GM19397 (cell line): ENCODE results near the gene ANKRD31.
"Not testable (repeated sequence)": the region's sequence is repeated elsewhere in the genome, so short reads cannot be mapped to it uniquely, and the experiment has no call there.

Experiments used
- ATAC-seq: cut with Tn5 transposase; IDR thresholded peaks from one replicate; pipeline ENCODE4 v1.9.1; 2021; ENCODE audit warnings: mild to moderate bottlenecking, moderate library complexity; ENCODE audit not compliant: unreplicated experiment

ANKRD31 gene

GRCh38 chr5:75235711-75236110, 967 bp downstream of the ANKRD31 start:
- no peak for ATAC-seq

GRCh38 chr5:75234251-75234650, 2.4 kb downstream of the ANKRD31 start:
- ATAC-seq, result no peak

GRCh38 chr5:75226916-75227315, 9.8 kb downstream of the ANKRD31 start:
- no peak for ATAC-seq

GRCh38 chr5:75225506-75225905, 11.2 kb downstream of the ANKRD31 start:
- ATAC-seq, result no peak

GRCh38 chr5:75220787-75221186, 15.9 kb downstream of the ANKRD31 start:
- not testable (repeated sequence) for ATAC-seq

GRCh38 chr5:75214928-75215327, 21.8 kb downstream of the ANKRD31 start:
- no peak for ATAC-seq

- ATAC-seq, result no peak
These were observed 22.3 kb downstream of the ANKRD31 start for GRCh38 chr5:75214409-75214808.

DNA sequence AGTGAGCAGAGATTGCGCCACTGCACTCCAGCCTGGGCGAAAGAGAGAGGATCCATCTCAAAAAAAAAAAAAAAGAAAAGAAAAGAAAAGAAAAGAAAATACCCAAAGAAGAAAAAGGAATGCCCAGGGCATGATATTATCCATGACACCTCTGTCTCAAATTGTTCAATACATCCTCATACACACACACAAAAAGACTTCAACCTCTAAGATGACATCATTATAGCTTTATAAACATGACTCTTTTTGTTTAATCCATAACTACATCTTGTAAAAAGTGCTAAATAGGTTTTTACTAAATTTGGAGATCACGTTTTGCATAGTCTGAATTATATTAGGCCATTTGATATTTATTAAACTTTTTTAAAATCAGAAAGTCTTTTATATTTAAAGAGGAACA, 33.1 kb downstream of the ANKRD31 start:
- ATAC-seq, result no peak

GRCh38 chr5:75202935-75203334, 33.7 kb downstream of the ANKRD31 start:
- ATAC-seq, result no peak

DNA sequence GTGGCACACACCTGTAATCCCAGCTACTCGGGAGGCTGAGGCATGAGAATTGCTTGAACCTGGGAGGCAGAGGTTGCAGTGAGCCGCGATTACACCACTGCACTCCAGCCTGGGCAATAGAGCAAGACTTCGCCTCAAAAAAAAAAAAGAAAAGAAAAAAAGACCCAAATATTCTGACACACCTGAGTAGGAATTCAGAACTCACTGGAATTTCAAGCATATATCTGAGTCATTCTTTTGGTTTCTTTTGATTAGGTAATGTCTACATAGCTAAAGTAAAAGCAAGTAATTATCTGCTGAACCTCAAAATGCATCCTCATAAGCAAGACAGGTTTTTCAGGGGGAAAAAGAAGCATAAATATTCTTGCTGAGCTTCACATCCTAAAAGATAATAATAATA, 35.9 kb downstream of the ANKRD31 start:
- ATAC-seq, result no peak

DNA sequence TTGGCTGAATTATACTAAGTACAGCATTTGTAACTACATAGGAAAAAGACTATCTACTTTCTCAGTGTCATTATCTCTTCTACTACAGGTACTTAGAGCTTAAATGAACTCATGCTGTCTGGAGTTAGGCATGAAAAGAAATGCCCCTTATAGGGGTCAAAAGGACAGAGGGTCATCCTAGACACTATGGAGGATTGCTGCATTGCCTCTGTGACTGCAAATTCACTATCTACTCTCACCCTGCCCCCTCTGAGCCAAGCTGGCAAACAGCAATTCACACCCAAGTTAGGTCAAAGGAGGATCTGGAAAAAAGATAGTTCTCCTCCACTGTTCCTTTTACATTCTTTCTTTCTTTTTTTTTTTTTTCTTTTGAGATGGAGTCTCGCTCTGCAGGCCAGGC, 36.7 kb downstream of the ANKRD31 start:
- ATAC-seq, result no peak

GRCh38 chr5:75199071-75199470, 37.6 kb downstream of the ANKRD31 start:
- no peak for ATAC-seq

DNA sequence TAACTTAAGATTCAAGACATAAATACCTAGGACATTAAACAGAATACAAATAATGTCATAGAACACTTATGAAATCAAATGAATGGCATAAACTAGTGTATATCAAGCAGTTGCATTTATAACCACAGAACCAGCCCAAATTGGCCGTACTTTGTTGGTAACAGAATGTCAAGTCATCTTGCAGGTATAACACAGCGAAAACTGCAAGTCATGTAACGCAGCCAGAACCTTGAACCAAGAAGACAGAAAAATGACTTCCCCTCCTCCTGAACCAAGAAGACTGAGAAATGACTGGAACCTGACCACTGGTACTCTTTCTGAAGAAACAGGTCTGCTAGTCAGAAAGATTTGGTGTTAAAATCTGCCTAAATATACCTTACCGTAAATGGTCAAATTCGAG, 38.9 kb downstream of the ANKRD31 start:
- ATAC-seq, result no peak

DNA sequence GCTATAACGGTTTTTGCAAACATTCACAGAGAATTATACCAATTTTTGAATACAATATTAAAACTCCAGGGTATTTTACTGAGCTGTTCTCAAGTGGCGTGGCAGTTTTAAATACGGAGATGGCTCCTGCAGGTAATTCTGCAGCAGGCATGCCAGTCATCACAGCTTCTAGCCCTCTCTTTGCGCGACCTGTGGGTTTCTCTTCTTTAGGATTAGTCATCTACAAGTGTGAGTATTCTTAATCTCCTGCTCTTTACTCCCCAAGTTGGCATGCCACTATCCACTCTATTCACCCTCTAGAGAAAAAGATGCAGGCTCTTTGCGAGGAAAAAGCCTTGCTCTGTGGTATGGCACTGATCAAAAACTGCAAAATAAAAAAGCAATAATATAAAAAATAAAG, 43.9 kb downstream of the ANKRD31 start:
- ATAC-seq, result no peak

DNA sequence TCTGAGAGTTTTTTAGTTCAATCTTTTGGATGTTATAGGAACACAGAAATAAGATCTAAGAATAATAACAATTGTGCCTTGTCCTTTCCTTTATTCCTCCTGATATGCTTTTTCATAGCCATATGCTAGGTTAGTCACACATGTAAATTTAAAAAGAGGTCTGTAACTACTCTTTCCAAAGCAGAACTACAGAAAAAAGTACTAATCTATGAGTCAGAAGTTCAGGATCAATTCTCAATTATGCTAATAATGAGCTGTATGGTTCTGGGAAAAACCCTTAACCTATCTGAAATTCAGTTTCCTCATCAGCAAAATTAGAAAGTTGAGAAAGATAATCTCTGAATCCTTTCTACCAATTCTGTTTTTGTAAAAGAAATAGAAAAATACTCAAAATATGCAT, 44.4 kb downstream of the ANKRD31 start:
- ATAC-seq, result no peak

DNA sequence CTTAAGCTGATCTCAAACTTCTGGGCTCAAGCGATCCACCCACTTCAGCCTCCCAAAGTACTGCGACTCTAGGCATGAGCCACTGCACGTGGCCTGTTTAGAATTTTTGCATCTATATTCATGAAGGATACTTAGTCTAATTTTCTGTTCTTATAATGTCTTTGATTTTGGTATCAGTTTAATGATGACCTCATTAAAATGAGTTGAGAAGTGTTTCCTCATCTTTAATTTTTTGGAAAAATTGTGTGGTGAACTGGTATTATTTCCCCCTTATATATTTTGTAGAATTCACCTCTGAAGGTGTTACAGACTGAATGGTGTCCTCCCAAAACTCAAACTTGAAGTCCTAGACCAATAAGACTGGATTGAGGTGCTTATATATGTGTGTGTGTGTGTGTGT, 46.5 kb downstream of the ANKRD31 start:
- ATAC-seq, result no peak

GRCh38 chr5:75189353-75189752, 47.3 kb downstream of the ANKRD31 start:
- ATAC-seq, result no peak

DNA sequence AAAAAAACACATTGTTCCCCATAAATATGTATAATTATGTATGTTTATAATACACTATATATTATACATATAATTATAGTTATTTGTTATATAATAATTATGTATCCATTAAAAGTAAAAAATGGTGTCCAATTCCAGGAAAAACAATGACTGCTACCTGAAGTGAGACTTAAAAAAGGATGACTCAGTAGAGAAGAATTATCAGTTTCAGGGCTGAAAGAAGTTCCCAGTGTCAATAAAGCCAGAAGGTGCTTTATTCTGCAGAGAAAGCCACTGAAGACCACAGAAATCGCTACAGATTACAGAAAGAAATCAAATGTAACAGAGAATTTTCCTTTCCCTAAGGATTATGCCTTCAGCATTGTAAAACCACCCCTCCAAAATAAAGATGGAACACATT, 50.9 kb downstream of the ANKRD31 start:
- no peak for ATAC-seq

DNA sequence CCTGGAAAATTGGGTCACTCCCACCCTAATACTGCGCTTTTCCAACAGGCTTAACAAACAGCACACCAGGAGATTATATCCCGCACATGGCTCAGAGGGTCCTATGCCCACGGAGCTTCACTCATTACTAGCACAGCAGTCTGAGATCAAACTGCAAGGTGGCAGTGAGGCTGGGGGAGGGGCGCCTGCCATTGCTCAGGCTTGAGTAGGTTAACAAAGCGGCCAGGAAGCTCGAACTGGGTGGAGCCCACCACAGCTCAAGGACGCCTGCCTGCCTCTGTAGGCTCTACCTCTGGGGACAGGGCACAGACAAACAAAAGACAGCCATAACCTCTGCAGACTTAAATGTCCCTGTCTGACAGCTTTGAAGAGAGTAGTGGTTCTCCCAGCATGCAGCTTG, 60.7 kb downstream of the ANKRD31 start:
- not testable (repeated sequence) for ATAC-seq

GRCh38 chr5:75174872-75175271, 61.8 kb downstream of the ANKRD31 start:
- ATAC-seq, result not testable (repeated sequence)

DNA sequence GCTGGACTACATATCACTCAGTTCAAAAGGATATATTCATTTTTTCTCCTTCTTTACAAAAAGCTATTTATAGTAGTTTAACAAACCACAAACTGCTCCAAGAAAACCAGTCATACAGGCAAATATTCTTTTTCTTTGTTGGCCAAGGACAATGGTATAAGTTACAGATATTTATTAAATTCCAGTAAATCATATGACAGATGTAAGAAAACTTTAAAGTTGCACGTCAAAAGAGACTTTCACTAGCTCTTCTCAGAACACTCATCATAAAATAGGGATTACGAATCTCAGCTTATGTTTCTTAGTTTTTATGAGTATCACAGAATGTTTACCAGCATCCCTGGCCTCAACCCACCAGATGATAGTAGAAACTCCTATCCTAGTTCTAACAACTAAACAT, 67.2 kb downstream of the ANKRD31 start:
- no peak for ATAC-seq

DNA sequence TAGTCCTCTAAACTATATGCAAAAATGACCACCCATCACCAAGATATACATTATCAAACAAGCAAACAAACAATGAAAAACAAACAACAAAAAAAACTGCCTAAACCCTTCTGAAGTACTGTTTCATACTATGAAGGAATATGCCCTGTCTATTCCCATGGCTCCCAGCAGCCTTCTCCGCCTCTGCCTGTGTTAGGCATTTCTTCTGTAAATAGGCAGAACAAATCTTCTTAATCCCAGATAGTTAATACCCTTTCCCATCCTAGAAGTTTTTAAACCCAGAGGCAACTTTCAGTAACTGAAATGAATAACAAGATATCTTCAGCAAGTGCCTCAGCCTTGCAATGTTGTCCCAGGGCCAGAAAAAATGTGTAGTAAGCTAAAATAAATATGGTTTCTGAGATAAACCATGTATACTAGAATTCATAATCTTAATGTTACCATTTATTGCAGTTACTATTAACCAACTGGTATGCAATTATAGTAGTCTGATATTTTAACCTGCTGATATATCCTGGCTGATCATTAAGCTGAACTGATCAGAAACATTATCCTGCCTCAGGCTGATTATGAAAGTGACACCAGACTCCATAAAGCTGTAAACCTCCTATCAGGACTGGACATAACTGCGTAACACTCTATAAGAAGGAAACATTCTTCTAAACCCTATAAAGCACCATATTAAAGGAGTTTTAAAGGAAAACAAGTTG, 68.5 kb downstream of the ANKRD31 start:
- ATAC-seq, result no peak

- ATAC-seq, result no peak
These were observed 69.3 kb downstream of the ANKRD31 start for GRCh38 chr5:75167345-75167744.
